Immature natural killer cell (primary cell): ENCODE measurements around the gene OSTM1. TPM values are rescaled to one million over a fixed set of nuclear protein-coding genes. Genes with fewer than 3 reads are reported as not detected.
"Not testable (repeated sequence)": the region's sequence is repeated elsewhere in the genome, so short reads cannot be mapped to it uniquely, and the experiment has no call there.

Experiments used
- DNase-seq, 3 donors: peaks; one replicate each; pipeline ENCODE4 v3.0.0; 2022; ENCODE audit warnings: mixed read lengths in 1 of 3
- H3K27ac Mint-ChIP-seq, 6 donors: one replicate each; pipeline ENCODE4 v1.8.0; 2020; ENCODE audit warnings: mixed read lengths in 6 of 6, mild to moderate bottlenecking in 5 of 6, inconsistent platforms in 4 of 6, moderate library complexity in 3 of 6
- H3K27me3 Mint-ChIP-seq, 3 donors: one replicate each; pipeline ENCODE4 v1.8.0; 2020 to 2021; ENCODE audit warnings: low read depth in 3 of 3, mild to moderate bottlenecking in 3 of 3, mixed read lengths in 3 of 3, moderate library complexity in 3 of 3, inconsistent platforms in 1 of 3
- H3K36me3 Mint-ChIP-seq, 3 donors: one replicate each; pipeline ENCODE4 v1.8.0; 2020; ENCODE audit warnings: mixed read lengths in 3 of 3, inconsistent platforms in 2 of 3, mild to moderate bottlenecking in 2 of 3
- H3K4me1 Mint-ChIP-seq, 2 donors: one replicate each; pipeline ENCODE4 v1.8.0; 2020; ENCODE audit warnings: inconsistent platforms in 2 of 2, mild to moderate bottlenecking in 2 of 2, mixed read lengths in 2 of 2, moderate library complexity in 1 of 2
- H3K4me3 Mint-ChIP-seq, 5 donors: one replicate each; pipeline ENCODE4 v1.8.0; 2020; ENCODE audit warnings: mild to moderate bottlenecking in 5 of 5, mixed read lengths in 5 of 5, inconsistent platforms in 3 of 5, moderate library complexity in 3 of 5
- H3K9me3 Mint-ChIP-seq, 6 donors: one replicate each; pipeline ENCODE4 v1.8.0; 2020; ENCODE audit warnings: mild to moderate bottlenecking in 6 of 6, mixed read lengths in 6 of 6, inconsistent platforms in 4 of 6, moderate library complexity in 3 of 6
- polyA plus RNA-seq, 3 donors: library from polyadenylated mRNA; unstranded; fragments of 300-500 nt; fragmentation: Illumina TruSeq; gene quantifications; one replicate each; pipeline ENCODE4 v1.2.3, GENCODE V29; 2021

OSTM1 gene
- polyA plus RNA-seq, 3 donors from 2014 or later, result 50.3 to 71.5 (median 64.6) TPM

- not testable (repeated sequence) for H3K27me3 Mint-ChIP-seq, DNase-seq, H3K4me3 Mint-ChIP-seq, H3K4me1 Mint-ChIP-seq, H3K27ac Mint-ChIP-seq, H3K36me3 Mint-ChIP-seq, H3K9me3 Mint-ChIP-seq
These were observed 74.3 kb downstream of the OSTM1 start for GRCh38 chr6:108000259-108000658.

GRCh38 chr6:107999341-107999740 is 75.2 kb downstream of the OSTM1 start:
- H3K27me3 Mint-ChIP-seq, result peaks cover 0 to 7% (median 2%) of the 10 kb centered on the region in 3 donors
- no peak overlapping the region for H3K4me3 Mint-ChIP-seq
- H3K4me1 Mint-ChIP-seq, result no peaks in the 10 kb centered on the region
- H3K27ac Mint-ChIP-seq, result no peak overlapping the region
- H3K36me3 Mint-ChIP-seq, result no peaks in the 10 kb centered on the region
- H3K9me3 Mint-ChIP-seq, result no peaks in the 10 kb centered on the region
- no peak for DNase-seq

- no peaks in the 10 kb centered on the region for H3K36me3 Mint-ChIP-seq
- H3K4me1 Mint-ChIP-seq, result peaks cover 9 to 11% of the 10 kb centered on the region in 2 donors
- peaks cover 2 to 7% (median 3%) of the 10 kb centered on the region in 3 donors for H3K27me3 Mint-ChIP-seq
- H3K4me3 Mint-ChIP-seq, result peak overlapping the region in 4 of 5 donors; percentile 58 to 73 (median 65)
- no peaks in the 10 kb centered on the region for H3K9me3 Mint-ChIP-seq
- peak overlapping the region in 2 of 6 donors; percentile 11 to 66 for H3K27ac Mint-ChIP-seq
- no peak for DNase-seq
These were observed 82.6 kb downstream of the OSTM1 start for GRCh38 chr6:107991772-107992550.

Other genes starting within 250 kb of the OSTM1 start
- gene SEC63, start 116.5 kb downstream of the OSTM1 start, polyA plus RNA-seq, result 10 to 100 TPM; 27.0 to 34.4 (median 31.0) TPM
- not detected for gene NR2E1, start 91.3 kb upstream of the OSTM1 start, polyA plus RNA-seq
- 100 to 1,000 TPM; 218 to 469 (median 234) TPM for gene SNX3, start 186.3 kb upstream of the OSTM1 start, polyA plus RNA-seq
- gene AFG1L, start 220.3 kb upstream of the OSTM1 start, polyA plus RNA-seq, result 1 to 10 TPM in 2 of 3 donors, not detected in 1; 4.1 to 5.4 TPM